HG02938 (cell line): ENCODE measurements around the gene SASH3.

Source experiments
- ATAC-seq: cut with Tn5 transposase; IDR thresholded peaks from one replicate; pipeline ENCODE4 v1.9.1; 2021; ENCODE audit warnings: mild to moderate bottlenecking, moderate library complexity; ENCODE audit not compliant: unreplicated experiment

The SASH3 gene

GRCh38 chrX:129804806-129805205, 25.1 kb downstream of the SASH3 start:
- no peak for ATAC-seq

- ATAC-seq: no peak
Measured at GRCh38 chrX:129808158-129808828, 28.5 kb downstream of the SASH3 start.

DNA sequence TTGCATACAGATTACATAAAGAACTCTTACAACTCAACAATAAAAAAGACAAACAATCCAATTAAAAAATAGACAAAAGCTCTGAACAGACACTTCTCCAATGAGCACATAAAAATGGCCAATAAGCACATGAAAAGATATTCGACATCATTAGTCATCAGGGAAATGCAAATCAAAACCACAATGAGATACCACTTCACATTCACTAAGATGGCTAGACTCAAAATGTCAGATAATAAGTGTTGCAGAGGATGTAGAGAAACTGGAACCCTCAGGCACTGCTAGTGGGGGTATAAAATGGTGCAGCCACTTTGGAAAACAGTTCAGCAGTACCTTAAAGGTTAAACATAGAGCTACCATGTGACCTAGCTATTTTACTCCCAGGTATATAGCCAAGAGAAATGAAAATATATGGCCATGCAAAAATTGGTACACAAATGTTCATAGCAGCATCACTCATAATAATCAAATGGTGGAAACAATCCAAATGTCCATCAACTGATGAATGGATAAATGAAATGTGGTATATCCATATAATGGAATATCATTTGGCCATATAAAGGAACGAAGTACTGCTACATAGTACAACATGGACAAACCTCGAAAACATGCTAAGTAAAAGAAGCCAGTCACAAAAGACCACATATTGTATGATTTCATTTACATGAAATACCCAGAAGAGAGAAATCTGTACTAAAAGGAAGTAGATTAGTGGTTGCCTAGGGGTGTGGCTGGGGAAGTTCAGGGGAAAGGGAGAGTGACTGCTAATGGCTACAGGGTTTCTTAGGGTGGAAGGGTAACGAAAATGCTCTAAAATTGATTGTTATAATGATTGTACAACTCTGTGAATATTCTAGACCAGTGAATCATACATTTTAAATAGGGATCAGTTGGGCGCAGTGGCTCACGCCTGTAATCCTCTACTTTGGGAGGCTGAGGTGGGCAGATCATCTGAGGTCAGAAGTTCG, 29.4 kb downstream of the SASH3 start:
- no peak for ATAC-seq

GRCh38 chrX:129813662-129814368, 34.1 kb downstream of the SASH3 start:
- no peak for ATAC-seq

- no peak for ATAC-seq
Measured at GRCh38 chrX:129818123-129818522, 38.4 kb downstream of the SASH3 start.

- no peak for ATAC-seq
Measured at GRCh38 chrX:129823115-129823514, 43.4 kb downstream of the SASH3 start.

- ATAC-seq: no peak
Measured at GRCh38 chrX:129823522-129823921, 43.8 kb downstream of the SASH3 start.

GRCh38 chrX:129824620-129825019, 44.9 kb downstream of the SASH3 start:
- ATAC-seq: no peak

DNA sequence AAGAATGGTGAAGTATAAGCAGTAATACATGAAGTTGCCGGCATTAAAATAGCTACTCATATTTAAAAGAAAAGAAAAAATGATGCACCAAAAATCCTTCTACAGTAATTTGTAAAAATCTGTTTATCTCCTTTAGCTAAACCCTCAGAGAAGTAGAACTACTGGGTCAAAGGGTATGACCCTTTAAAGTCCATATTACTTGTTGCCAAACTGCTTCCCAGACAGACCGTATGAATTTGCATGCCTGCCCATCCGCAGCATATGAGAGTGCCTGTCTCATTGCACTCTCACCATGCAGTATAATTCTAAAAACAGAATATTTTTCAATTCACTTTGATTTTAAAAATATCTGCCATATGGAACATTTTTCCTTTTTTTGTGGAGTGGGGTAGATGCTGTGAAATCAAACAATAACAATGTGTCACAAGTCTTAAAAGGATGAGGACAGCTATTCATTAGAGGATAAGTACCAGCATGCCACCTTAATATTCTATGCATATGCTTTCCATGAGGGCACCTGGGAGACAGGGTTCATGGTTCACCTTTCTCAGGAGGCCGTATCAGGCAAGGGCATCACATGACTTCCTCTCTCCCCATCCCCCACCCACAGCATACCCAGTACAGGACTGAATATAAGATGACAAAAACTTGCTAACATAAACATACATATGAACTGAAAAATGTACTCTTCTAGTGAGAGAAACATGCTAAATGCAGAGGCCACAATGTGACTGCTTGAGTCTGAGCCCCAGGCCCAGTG, 46.2 kb downstream of the SASH3 start:
- no peak for ATAC-seq

DNA sequence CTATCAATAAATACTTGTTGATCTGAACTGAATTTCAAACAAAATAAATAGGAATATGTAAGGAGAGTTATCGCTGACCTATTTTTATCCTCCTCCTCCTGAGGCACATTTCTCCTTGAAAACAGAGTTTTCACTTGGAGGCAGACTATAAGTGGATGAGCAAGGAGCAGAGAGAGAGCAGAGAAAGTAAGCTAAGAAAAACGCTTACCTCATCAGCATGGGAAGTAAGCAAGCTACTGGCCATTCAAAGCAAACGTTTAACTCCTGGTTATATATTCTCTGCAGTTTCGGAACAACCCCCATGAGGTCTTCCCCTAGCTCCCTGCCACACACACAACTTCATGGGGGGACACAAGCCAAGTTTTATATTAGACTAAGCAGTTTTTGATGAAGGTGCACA, 50.7 kb downstream of the SASH3 start:
- ATAC-seq: no peak

DNA sequence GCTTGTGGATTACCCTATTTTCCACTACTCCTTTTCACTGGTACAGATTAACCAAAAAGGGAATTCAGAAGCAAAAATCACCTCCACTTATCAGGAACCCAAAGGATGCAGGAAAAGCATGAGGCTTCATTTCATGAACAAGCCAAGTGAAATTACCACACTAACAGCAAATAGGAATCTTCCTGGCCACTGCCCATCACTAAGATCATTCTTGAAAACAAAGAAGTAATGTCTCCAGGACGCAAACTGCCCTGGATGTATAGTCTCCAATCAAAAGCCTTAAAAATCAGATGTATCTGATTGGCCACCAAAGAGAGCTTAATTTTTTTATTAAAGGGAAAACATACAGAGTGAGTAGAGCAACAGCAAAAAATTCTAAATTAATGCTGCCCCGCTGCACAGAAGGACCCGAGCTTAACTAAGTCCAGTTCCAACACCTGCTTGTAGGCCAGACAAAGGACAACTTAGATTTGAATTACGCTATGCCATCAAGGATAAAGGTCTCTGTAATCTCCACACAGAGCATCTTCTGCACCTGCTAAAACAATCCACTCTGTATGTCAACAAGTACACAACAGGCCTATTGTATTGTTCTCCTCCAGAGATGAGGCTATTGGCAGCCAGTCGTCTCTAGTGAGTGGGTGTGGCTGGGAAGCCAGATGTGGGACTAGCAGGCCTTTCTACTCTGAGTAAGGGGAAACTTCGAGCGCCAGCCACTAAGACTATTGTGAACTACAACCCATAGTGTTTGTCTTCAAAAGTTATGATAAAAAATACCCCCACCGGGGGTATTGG, 51.5 kb downstream of the SASH3 start:
- no peak for ATAC-seq

DNA sequence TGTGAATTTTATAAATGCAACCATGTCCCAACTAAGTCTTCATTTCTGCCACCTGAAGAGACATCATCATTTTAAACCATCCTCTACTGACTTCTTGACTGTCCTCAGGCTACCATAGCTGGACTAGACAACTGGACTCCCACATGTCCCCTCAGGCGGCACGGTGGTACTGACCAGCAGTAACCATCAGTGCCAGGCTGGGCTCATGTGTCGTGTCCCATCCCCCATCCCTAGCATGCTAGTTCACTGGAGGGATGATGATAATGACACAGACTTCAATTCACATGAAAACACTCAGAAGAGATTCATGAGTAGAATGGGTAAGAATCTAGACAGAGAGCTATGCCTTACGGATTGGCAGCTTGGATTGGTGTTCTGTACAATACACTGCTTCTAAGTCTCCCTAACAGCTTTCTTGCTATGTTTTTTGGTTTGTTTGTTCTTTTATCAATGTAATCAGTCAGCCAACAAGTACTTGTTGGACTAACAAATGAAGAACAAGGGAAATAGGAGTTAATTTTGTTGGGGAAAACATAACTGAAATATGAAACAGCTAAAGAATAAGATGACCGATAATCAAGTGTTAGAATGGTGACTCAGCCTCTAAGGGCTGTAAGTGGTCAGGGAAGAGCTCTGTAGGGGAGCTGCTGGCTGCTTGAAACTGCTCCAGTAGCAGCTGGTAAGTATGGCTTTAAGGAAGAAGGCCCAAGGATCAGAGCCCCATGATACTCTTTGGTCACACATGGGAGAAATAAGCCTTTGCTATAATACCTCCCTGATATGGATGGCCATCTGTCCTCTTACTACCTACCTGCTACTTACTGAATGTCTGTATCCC, 53.6 kb downstream of the SASH3 start:
- ATAC-seq: no peak

- no peak for ATAC-seq
Measured at GRCh38 chrX:129836827-129837226, 57.1 kb downstream of the SASH3 start.

GRCh38 chrX:129840344-129840743, 60.6 kb downstream of the SASH3 start:
- no peak for ATAC-seq

DNA sequence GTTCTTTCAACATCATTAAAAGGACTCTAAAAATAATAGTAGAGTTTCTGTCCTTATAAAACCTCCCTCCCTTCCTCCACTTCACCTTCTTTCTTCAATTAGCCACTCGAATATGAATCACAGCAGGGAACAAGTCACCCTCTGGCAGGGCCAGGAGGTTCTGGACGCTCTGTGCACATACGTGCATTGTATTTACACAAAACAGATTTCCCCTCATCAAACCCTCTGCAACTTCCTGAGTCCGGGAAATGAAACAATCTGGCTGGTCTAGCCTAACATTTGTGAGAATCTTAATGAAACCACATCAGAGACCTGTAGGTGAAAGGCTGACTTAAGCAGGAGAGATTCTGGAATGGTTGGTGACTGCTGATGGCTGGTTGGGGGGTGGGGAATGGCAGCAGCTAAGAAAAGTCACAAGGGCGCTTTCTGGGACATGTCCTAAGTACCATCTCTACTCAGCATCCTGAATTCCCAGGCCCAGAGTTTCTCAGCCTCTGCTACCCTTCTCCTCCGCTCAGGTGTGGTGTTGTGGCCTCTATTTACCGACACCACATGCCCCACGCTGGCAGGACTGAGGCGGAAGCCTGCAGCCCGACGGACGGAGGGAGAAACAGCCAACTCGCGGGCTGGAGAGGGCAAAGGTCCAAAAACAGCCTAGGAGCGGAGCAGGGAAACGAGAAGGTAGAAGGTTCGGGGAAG, 62.9 kb downstream of the SASH3 start:
- no peak for ATAC-seq

GRCh38 chrX:129843209-129843458, 63.4 kb downstream of the SASH3 start:
- no peak for ATAC-seq

DNA sequence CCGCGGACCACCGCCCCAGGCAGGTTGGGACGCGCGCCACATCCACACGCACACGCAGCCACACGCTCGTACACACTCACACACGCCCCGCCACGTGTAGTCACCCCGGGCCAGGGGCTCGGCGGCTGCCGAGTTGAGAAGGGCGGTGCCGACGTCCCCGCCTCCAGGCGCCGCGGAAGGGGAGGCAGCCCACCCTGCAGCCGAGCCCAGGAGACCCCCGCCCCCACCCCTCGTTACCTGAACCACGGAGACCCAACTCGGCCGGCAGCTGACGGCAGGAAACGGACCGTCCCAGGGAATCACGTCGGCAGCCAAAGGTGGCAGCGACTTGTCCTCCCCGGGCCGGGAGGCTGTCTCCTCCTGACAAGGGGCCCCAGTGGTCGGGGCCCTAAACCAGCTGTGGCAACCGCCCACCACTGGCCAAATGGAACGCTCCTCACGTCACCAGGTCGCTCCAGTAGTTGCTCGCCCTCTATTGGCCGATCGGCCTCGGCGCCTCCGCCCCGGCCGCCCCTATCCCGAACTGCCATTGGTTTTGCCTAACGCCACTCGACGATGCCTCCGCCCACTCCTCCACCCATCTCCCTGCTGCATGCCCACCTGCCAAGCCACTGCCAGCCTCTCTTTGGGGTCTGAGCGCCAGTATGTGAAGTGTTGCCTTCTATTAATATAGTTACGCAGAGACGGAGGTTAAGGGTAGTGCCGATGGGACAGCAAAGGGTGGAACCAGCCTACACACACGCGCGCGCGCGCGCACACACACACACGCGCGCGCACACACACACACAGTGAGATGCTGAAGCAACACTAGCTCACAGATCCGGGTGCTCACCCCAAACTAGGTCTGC, 63.9 kb downstream of the SASH3 start, which contains the start of gene ZDHHC9:
Gene ZDHHC9 (minus strand): TSS at position 428 of the 848 bp plus-strand sequence. CDS start 1,941 bp downstream, outside the sequence.
- ATAC-seq: peak; percentile 99
